Thyroid gland (tissue), 4 donors: Measurements from ENCODE around the gene MRFAP1L1.

Experiments
- POLR2A ChIP-seq, 2 donors: fragments of 450-650 bp; IDR thresholded peaks; one replicate each; pipeline ENCODE4 v1.6.1; 2017; ENCODE audit warnings: antibody characterized with exemption in 2 of 2, mild to moderate bottlenecking in 2 of 2, moderate library complexity in 1 of 2
- TF ChIP-seq, protein P1 (sequence below), 6 experiments: fragments of 200-600 bp in 3 of 6; fragments of 450-650 bp in 3 of 6; sonication (generic) in 3 of 6; IDR thresholded peaks; one replicate each; pipeline ENCODE4 v1.5.1; 2016 to 2019; ENCODE audit warnings: antibody characterized with exemption in 6 of 6, mild to moderate bottlenecking in 2 of 6, inconsistent platforms in 1 of 6, moderate library complexity in 1 of 6

DNA sequence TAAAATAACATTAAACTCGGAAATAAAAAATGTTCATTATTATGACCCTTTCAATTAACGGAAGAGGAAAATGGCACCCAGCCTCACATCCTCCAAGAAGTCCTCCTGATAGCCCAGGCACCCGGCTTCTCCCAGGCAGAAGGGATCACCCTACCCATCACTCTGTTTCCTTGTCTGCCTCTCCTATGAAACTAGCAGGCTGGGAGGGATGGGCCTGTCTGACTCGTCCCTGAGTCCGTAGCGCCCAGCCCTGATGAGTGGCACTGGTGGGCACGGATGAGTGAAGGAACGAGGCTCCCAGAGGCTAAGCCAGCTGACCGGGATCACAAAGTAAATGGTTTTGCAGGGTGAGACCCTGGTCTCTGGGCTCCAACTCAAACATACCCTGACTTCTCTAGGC, 44.2 kb upstream of the MRFAP1L1 start:
- TF ChIP-seq, protein P1, sequence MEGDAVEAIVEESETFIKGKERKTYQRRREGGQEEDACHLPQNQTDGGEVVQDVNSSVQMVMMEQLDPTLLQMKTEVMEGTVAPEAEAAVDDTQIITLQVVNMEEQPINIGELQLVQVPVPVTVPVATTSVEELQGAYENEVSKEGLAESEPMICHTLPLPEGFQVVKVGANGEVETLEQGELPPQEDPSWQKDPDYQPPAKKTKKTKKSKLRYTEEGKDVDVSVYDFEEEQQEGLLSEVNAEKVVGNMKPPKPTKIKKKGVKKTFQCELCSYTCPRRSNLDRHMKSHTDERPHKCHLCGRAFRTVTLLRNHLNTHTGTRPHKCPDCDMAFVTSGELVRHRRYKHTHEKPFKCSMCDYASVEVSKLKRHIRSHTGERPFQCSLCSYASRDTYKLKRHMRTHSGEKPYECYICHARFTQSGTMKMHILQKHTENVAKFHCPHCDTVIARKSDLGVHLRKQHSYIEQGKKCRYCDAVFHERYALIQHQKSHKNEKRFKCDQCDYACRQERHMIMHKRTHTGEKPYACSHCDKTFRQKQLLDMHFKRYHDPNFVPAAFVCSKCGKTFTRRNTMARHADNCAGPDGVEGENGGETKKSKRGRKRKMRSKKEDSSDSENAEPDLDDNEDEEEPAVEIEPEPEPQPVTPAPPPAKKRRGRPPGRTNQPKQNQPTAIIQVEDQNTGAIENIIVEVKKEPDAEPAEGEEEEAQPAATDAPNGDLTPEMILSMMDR (IDR thresholded peaks at IDR 0.05) = no peak
- no peak for TF ChIP-seq POLR2A (IDR thresholded peaks at IDR 0.05)
